ENCODE measurements around the gene GTF2H4.

DNA sequence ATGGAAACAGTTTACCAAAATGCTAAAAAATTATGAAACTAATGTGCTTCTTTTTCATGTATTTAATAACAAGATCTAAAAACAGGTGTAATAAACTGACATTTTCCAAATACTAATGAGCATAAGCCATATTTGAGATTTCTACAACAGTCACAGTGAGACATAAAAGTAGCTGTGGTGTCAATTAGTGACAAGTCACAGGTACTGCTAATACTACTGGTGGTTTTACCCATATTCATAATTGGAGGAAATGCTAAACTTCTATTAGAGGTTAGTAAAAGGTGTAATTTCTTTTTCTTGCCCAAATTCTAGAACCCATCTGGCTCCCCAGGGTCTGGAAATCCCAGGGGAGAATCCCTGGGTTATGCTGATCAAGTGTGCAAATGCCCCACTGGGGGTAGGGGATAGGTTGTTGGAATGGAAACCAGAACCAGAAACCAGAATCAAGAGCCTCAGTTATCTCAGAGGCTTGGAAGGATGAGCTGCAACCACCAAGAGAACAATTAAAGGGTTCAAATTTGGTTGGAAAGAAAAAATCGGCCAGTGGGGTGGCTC, 7.1 kb upstream of the GTF2H4 start:
- TF ChIP-seq, protein P1, sequence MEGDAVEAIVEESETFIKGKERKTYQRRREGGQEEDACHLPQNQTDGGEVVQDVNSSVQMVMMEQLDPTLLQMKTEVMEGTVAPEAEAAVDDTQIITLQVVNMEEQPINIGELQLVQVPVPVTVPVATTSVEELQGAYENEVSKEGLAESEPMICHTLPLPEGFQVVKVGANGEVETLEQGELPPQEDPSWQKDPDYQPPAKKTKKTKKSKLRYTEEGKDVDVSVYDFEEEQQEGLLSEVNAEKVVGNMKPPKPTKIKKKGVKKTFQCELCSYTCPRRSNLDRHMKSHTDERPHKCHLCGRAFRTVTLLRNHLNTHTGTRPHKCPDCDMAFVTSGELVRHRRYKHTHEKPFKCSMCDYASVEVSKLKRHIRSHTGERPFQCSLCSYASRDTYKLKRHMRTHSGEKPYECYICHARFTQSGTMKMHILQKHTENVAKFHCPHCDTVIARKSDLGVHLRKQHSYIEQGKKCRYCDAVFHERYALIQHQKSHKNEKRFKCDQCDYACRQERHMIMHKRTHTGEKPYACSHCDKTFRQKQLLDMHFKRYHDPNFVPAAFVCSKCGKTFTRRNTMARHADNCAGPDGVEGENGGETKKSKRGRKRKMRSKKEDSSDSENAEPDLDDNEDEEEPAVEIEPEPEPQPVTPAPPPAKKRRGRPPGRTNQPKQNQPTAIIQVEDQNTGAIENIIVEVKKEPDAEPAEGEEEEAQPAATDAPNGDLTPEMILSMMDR (IDR thresholded peaks at IDR 0.05; ENCODE audit: poor library complexity) = no peak
- no peak for TF ChIP-seq EZH2phosphoT487 (IDR thresholded peaks at IDR 0.05; ENCODE audit: low read depth, severe bottlenecking, unreplicated experiment)

Measured in hepatocyte (in vitro differentiated cells).